Measurements from ENCODE around the gene ABCB11.

DNA sequence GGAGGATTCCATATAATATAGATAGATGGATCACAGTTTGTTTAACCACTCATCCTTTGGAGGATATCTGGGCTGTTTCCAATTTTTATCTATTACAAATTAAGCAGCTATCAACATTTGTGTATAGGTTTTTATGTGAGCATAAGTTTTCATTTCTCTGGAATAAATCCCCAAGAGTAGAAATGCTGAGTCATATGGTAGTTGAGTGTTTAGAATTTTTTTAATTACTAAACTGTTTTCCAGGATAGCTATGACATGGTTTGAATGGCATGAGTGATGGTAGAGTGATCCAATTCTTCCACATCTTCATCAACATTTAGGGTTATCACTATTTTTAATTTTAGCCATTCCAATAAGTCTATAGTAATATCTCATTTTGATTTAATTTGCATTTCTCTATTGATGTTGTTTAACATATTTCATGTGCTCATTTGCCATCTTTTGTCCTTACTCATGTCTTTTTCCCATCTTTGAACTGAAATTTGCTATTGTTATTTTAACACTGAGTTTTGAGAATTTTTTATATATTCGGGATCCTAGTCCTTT, 31.4 kb downstream of the ABCB11 start:
- TF ChIP-seq, protein P1, sequence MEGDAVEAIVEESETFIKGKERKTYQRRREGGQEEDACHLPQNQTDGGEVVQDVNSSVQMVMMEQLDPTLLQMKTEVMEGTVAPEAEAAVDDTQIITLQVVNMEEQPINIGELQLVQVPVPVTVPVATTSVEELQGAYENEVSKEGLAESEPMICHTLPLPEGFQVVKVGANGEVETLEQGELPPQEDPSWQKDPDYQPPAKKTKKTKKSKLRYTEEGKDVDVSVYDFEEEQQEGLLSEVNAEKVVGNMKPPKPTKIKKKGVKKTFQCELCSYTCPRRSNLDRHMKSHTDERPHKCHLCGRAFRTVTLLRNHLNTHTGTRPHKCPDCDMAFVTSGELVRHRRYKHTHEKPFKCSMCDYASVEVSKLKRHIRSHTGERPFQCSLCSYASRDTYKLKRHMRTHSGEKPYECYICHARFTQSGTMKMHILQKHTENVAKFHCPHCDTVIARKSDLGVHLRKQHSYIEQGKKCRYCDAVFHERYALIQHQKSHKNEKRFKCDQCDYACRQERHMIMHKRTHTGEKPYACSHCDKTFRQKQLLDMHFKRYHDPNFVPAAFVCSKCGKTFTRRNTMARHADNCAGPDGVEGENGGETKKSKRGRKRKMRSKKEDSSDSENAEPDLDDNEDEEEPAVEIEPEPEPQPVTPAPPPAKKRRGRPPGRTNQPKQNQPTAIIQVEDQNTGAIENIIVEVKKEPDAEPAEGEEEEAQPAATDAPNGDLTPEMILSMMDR (conservative IDR thresholded peaks at IDR 0.05; ENCODE audit: low read depth, low read length): no peak
- TF ChIP-seq EZH2 (IDR thresholded peaks at IDR 0.05; ENCODE audit: borderline replicate concordance, low read depth, low read length, poor library complexity, severe bottlenecking): no peak

Measured in A673 (cell line).